GM21390 (cell line): ENCODE data around the gene NINJ1.

Source experiments
- ATAC-seq: cut with Tn5 transposase; IDR thresholded peaks from one replicate; pipeline ENCODE4 v1.9.1; 2021; ENCODE audit not compliant: unreplicated experiment

NINJ1 gene

GRCh38 chr9:93133681-93134014 is 403 bp downstream of the NINJ1 start:
- ATAC-seq = peak; percentile 33

GRCh38 chr9:93132946-93133680 is 938 bp downstream of the NINJ1 start:
- no peak for ATAC-seq

GRCh38 chr9:93132287-93132927 is 1.6 kb downstream of the NINJ1 start:
- no peak for ATAC-seq

- ATAC-seq = no peak
Observed at GRCh38 chr9:93131599-93132286, 2.3 kb downstream of the NINJ1 start.

GRCh38 chr9:93130861-93131481 is 3.1 kb downstream of the NINJ1 start:
- no peak for ATAC-seq

- no peak for ATAC-seq
Observed at GRCh38 chr9:93129691-93130500, 4.2 kb downstream of the NINJ1 start.

GRCh38 chr9:93129286-93129685 is 4.8 kb downstream of the NINJ1 start:
- no peak for ATAC-seq

GRCh38 chr9:93128715-93129224 is 5.3 kb downstream of the NINJ1 start:
- no peak for ATAC-seq

- no peak for ATAC-seq
Observed at GRCh38 chr9:93128011-93128714, 5.9 kb downstream of the NINJ1 start.

- no peak for ATAC-seq
Observed at GRCh38 chr9:93127395-93127911, 6.6 kb downstream of the NINJ1 start.

- no peak for ATAC-seq
Observed at GRCh38 chr9:93126825-93127368, 7.2 kb downstream of the NINJ1 start.

- ATAC-seq = no peak
Observed at GRCh38 chr9:93126151-93126781, 7.8 kb downstream of the NINJ1 start.

- ATAC-seq = no peak
Observed at GRCh38 chr9:93125331-93125894, 8.6 kb downstream of the NINJ1 start.

GRCh38 chr9:93124793-93125192 is 9.3 kb downstream of the NINJ1 start:
- no peak for ATAC-seq

GRCh38 chr9:93123561-93124283 is 10.3 kb downstream of the NINJ1 start:
- no peak for ATAC-seq

GRCh38 chr9:93122721-93123221 is 11.3 kb downstream of the NINJ1 start:
- no peak for ATAC-seq

GRCh38 chr9:93121316-93122241 is 12.5 kb downstream of the NINJ1 start:
- ATAC-seq = no peak
